Measurements from ENCODE around the gene PPP3CA. TPM values are rescaled to one million over a fixed set of nuclear protein-coding genes. Genes with fewer than 3 reads are reported as not detected.

Gene PPP3CA
- total and polyA plus RNA-seq, 2 of the 8 experiments (the other 6 are each of a cell fraction or from before 2014, with no cell fraction given), result 7.9 to 35.0 TPM

GRCh38 chr4:101158507-101158906 lies 188.8 kb downstream of the PPP3CA start (continued):
- no peak for TF ChIP-seq SIN3A (conservative IDR thresholded peaks at IDR 0.05 in 1 of 2, IDR thresholded peaks at IDR 0.05 in 1 of 2; ENCODE audit: low read depth in 1 of 2, low read length in 2 of 2)
- TF ChIP-seq SP2 (IDR thresholded peaks at IDR 0.05; ENCODE audit: low read length), result no peak
- no peak for TF ChIP-seq FOSL1 (IDR thresholded peaks at IDR 0.05; ENCODE audit: insufficient read depth, low read depth, low read length)
- no peak for TF ChIP-seq KDM1A (IDR thresholded peaks at IDR 0.05; ENCODE audit: borderline replicate concordance, low read length)
- TF ChIP-seq RBBP5 (IDR thresholded peaks at IDR 0.05; ENCODE audit: borderline replicate concordance, low read depth, low read length), result no peak

Data from H1 (cell line).